DND-41 (cell line): ENCODE data around the gene LRFN4.

ENCODE experiments used
- ATAC-seq: fragments of 200-7000 bp; cut with Tn5 transposase; 3 replicates; pipeline ENCODE4 v1.9.1; 2021; ENCODE audit warnings: low read depth; ENCODE audit not compliant: insufficient read depth
- DNase-seq: peaks from one replicate; pipeline ENCODE4 v3.0.0-alpha.2; 2020
- H2AFZ ChIP-seq: 2 replicates; pipeline ENCODE4 v1.6.0; 2012; ENCODE audit warnings: low read depth, low read length
- H3K27ac ChIP-seq: 2 replicates; pipeline ENCODE4 v1.5.1; 2012; ENCODE audit warnings: low read length, inconsistent platforms
- H3K27me3 ChIP-seq: fragments of 200-600 bp; sonication (generic); 2 replicates; pipeline ENCODE4 v1.6.0; 2012; ENCODE audit warnings: low read length, mild to moderate bottlenecking, inconsistent platforms; ENCODE audit not compliant: insufficient read depth, poor library complexity
- H3K36me3 ChIP-seq: 2 replicates; pipeline ENCODE4 v1.5.1; 2012; ENCODE audit warnings: low read length, inconsistent platforms; ENCODE audit not compliant: insufficient read depth
- H3K4me1 ChIP-seq: 2 replicates; pipeline ENCODE4 v1.5.1; 2012; ENCODE audit warnings: mild to moderate bottlenecking, low read length; ENCODE audit not compliant: insufficient read depth
- H3K4me2 ChIP-seq: 2 replicates; pipeline ENCODE4 v1.6.0; 2012; ENCODE audit warnings: mild to moderate bottlenecking, moderate library complexity, low read length, inconsistent platforms; ENCODE audit not compliant: insufficient read depth
- H3K4me3 ChIP-seq, 2 experiments: fragments of 200-600 bp in 1 of 2; shearing (Covaris generic) in 1 of 2; 2 replicates each; pipeline ENCODE4 v1.5.1; 2012 to 2016; ENCODE audit warnings: inconsistent platforms in 2 of 2, low read length in 2 of 2, mild to moderate bottlenecking in 2 of 2, low read depth in 1 of 2, moderate library complexity in 1 of 2
- H3K79me2 ChIP-seq: 2 replicates; pipeline ENCODE4 v1.6.0; 2012; ENCODE audit warnings: low read length, inconsistent platforms; ENCODE audit not compliant: insufficient read depth
- H3K9ac ChIP-seq: 2 replicates; pipeline ENCODE4 v1.6.0; 2012; ENCODE audit warnings: low read depth, mild to moderate bottlenecking, inconsistent platforms, low read length, moderate library complexity
- H3K9me3 ChIP-seq: 2 replicates; pipeline ENCODE4 v1.5.1; 2012; ENCODE audit warnings: low read length, moderate library complexity, mild to moderate bottlenecking, inconsistent platforms; ENCODE audit not compliant: insufficient read depth, severe bottlenecking
- H4K20me1 ChIP-seq: 2 replicates; pipeline ENCODE4 v1.6.0; 2012; ENCODE audit warnings: low read length; ENCODE audit not compliant: insufficient read depth
- EZH2 ChIP-seq: IDR thresholded peaks from 3 replicates; pipeline ENCODE4 v1.6.1; 2012; ENCODE audit warnings: borderline replicate concordance, low read depth, mild to moderate bottlenecking, moderate library complexity, low read length, inconsistent platforms; ENCODE audit not compliant: severe bottlenecking
- TF ChIP-seq, protein P1 (sequence below): IDR thresholded peaks from 2 replicates; pipeline ENCODE4 v1.5.1; 2012; ENCODE audit warnings: borderline replicate concordance, low read length, moderate library complexity, mild to moderate bottlenecking; ENCODE audit not compliant: poor library complexity, severe bottlenecking; ENCODE audit errors: extremely low read depth

LRFN4 gene

DNA sequence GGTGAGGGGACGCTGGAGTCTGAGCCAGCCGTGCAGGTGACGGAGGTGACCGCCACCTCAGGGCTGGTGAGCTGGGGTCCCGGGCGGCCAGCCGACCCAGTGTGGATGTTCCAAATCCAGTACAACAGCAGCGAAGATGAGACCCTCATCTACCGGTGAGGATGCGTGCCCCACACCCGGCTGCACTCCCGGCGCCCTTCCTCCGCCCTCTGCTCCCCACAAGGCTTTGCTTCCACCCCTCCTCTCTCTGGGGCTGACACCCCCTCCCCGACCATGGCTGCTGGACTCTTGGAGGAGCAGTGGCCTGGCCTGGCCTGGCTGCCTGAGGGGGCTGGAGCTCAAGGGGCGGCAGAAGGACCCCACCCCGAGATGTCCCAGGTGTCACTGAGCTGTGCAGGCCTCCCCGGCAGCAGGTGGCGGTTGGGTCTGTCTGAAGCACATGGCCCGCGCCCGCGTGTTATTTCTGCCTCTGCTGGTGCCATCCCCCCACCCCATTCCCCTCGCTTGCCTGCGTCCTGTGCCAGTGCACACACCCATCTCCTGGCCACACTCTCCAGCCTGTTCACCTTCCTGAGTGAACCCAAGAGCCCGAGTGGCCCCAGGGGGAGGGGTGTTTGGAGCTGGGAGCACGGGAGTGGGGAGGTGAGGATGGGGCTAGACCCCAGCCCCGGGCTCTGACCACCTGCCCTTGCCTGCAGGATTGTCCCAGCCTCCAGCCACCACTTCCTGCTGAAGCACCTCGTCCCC is 2.2 kb downstream of the LRFN4 start:
- Histone ChIP-seq H3K27ac (no peak overlapping the region; the same call in 1 of the 2 replicates), H3K4me2 (peak overlapping the region; percentile 88), H3K9me3 (no peaks in the 10 kb centered on the region), H2AFZ (no peak overlapping the region), H3K4me1 (peaks cover 38% of the 10 kb centered on the region), H3K36me3 (peaks cover 41% of the 10 kb centered on the region), H3K27me3 (no peaks in the 10 kb centered on the region), H4K20me1 (peaks cover 28% of the 10 kb centered on the region; the same call in 1 of the 2 replicates), H3K9ac (no peak overlapping the region), H3K79me2 (peaks cover 33% of the 10 kb centered on the region), H3K4me3 (no peak overlapping the region)
- no peak for ATAC-seq
- no peak for TF ChIP-seq EZH2
- TF ChIP-seq, protein P1, sequence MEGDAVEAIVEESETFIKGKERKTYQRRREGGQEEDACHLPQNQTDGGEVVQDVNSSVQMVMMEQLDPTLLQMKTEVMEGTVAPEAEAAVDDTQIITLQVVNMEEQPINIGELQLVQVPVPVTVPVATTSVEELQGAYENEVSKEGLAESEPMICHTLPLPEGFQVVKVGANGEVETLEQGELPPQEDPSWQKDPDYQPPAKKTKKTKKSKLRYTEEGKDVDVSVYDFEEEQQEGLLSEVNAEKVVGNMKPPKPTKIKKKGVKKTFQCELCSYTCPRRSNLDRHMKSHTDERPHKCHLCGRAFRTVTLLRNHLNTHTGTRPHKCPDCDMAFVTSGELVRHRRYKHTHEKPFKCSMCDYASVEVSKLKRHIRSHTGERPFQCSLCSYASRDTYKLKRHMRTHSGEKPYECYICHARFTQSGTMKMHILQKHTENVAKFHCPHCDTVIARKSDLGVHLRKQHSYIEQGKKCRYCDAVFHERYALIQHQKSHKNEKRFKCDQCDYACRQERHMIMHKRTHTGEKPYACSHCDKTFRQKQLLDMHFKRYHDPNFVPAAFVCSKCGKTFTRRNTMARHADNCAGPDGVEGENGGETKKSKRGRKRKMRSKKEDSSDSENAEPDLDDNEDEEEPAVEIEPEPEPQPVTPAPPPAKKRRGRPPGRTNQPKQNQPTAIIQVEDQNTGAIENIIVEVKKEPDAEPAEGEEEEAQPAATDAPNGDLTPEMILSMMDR: no peak
- no peak for DNase-seq

- Histone ChIP-seq H3K4me2 (0 out of 2 replicates have a peak overlapping the region, but pooled peaks have one; percentile 88), H3K4me1 (peaks cover 37% of the 10 kb centered on the region), H3K36me3 (peaks cover 41% of the 10 kb centered on the region), H3K9me3 (no peaks in the 10 kb centered on the region), H4K20me1 (peaks cover 28% of the 10 kb centered on the region; the same call in 1 of the 2 replicates), H3K9ac (no peak overlapping the region), H3K79me2 (peaks cover 33% of the 10 kb centered on the region), H3K27ac (no peak overlapping the region; the same call in 1 of the 2 replicates), H3K27me3 (no peaks in the 10 kb centered on the region), H2AFZ (no peak overlapping the region), H3K4me3 (no peak overlapping the region)
- TF ChIP-seq, protein P1: no peak
- no peak for TF ChIP-seq EZH2
- ATAC-seq (no peak), DNase-seq (no peak)
Observed at GRCh38 chr11:66859686-66860448, 3.0 kb downstream of the LRFN4 start.

GRCh38 chr11:66860449-66860831 is 3.6 kb downstream of the LRFN4 start:
- no peak overlapping the region for H3K27ac ChIP-seq
- peaks cover 31% of the 10 kb centered on the region for H3K4me1 ChIP-seq
- H3K36me3 ChIP-seq: peaks cover 41% of the 10 kb centered on the region

More at GRCh38 chr11:66860449-66860831, 3.6 kb downstream of the LRFN4 start:
- TF ChIP-seq, protein P1: no peak
- no peak for TF ChIP-seq EZH2
- DNase-seq: no peak
- H2AFZ ChIP-seq: no peak overlapping the region
- H3K4me2 ChIP-seq: no peak overlapping the region
- no peak overlapping the region for H3K9ac ChIP-seq
- H3K79me2 ChIP-seq: peaks cover 33% of the 10 kb centered on the region
- peaks cover 28% of the 10 kb centered on the region; the same call in 1 of the 2 replicates for H4K20me1 ChIP-seq
- H3K27me3 ChIP-seq: no peaks in the 10 kb centered on the region
- no peaks in the 10 kb centered on the region for H3K9me3 ChIP-seq
- ATAC-seq: no peak
- H3K4me3 ChIP-seq: no peak overlapping the region
